HG03439 (cell line): ENCODE results near the gene OXCT2.
"Not testable (repeated sequence)": the region's sequence is repeated elsewhere in the genome, so short reads cannot be mapped to it uniquely, and the experiment has no call there.

Source experiments
- ATAC-seq: cut with Tn5 transposase; IDR thresholded peaks from one replicate; pipeline ENCODE4 v1.9.1; 2021; ENCODE audit warnings: mild to moderate bottlenecking, moderate library complexity; ENCODE audit not compliant: unreplicated experiment

OXCT2 gene

DNA sequence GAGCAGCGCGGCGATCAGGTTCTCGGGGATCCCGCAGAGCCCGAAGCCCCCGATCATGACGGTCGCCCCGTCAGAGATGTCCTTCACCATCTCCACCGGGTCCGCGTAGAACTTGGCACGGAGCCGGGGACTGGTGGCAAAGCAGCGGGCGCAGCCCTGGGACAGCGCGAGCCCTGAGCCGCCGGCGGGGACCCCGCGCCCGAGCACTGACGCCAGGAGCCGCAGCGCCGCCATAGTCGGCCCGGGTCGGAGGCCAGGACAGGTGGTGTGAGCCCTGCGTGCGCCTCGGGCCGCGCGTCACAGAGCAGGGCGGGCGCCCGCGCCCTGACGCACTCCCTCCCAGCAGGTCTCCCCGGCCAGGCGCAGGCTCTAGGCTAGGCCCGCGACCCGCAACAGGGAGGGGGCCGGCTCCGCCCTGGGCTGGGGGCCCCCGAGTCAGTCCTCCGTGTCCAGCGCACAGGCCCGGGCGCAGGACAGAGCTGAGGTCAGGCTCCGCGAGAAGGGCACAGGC lies at the start of gene OXCT2:
Gene OXCT2, minus strand, starts transcription at position 327 of the 511 bp plus-strand sequence. Its CDS starts 93 bp downstream, at position 234.
- not testable (repeated sequence) for ATAC-seq

DNA sequence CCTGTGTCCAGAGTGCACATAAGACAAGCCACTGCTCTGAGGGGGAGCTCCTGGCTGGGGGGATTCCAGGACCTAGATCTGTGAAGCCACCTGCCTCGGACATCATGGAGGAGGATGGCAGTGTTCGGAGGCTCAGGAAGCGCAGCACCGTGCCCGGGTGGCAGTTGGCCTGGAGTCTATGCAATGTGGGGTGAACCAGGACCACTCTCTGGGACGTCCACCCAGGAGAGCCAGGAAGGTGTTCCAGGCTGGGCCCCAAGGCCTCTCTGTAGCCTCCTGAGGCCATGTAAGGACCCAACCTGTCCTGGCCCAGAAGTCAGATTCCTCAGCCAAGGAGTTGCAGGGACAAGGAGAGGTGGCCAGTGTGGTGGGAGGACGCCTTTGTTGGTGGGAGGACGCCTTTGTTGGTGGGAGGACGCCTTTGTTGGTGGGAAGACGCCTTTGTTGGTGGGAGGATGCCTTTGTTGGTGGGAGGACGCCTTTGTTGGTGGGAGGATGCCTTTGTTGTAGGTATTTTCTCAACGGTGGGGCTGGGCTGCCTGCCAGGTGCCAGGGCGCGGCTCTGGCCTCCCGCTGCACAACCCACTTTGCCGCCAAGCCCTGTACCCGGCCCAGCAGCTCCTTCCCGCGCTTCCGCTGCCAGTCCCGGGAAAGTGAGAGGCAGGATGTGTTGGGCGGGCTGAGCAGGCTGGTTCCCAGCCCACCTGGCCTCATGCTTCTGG lies 48.1 kb upstream of the OXCT2 start:
- no peak for ATAC-seq

DNA sequence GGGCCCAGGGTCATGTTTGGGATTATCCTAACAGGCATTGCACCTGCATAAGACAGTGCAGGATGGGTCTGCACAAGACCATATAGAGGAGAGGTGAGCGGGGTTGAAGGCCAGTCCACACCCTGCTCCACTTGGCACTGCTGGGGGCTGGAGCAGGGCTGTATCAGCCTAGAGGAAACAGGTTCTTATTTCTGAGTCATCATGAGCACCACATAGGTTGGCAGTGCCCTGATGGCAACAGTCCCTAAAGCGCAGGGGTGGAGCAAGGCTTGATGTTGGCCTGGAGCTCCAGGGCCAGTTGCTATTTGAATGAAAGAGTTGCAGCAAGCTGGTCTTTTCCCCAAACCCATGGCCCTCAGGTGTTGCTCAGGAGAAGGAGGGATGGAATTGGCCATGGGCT lies 47.3 kb upstream of the OXCT2 start:
- ATAC-seq, result no peak

DNA sequence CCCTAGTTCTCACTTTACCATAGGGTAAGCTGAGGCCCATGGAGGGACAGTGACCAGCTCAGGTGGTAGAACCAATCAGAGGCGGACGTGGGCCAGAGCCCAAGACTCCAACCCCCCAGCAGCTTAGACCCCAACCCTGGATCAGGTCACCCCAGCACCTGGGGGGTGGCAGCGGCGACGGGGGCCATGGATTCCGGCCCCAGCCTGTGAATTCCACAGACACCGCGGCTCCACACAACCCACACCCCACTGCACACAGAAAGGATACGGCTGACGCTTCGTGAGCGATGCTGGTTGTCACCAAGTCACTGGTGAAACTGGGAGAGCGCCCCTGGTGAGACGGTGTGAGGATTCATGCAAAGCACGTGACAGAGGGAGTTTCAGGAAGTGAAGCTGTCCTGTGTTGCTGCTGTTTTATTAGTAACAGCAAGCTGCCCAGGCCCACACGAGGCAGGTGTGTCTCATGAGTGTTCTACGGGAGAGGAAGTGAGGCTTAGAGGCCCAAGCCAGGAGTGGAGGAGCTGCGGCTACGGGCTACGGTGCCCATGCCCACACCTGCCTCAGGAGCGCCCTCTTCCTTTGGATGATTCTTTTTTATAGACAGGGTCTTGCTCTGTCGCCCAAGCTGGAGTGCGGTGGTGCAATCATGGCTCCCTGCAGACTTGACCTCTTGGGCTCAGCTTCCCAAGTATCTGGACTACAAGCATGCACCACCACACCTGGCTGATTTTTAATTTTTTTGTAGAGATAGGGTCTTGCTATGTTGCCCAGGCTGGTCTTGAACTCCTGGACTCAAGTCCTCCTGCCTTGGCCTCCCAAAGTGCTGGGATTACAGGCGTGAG lies 46.2 kb upstream of the OXCT2 start:
- ATAC-seq, result peak; percentile 82

DNA sequence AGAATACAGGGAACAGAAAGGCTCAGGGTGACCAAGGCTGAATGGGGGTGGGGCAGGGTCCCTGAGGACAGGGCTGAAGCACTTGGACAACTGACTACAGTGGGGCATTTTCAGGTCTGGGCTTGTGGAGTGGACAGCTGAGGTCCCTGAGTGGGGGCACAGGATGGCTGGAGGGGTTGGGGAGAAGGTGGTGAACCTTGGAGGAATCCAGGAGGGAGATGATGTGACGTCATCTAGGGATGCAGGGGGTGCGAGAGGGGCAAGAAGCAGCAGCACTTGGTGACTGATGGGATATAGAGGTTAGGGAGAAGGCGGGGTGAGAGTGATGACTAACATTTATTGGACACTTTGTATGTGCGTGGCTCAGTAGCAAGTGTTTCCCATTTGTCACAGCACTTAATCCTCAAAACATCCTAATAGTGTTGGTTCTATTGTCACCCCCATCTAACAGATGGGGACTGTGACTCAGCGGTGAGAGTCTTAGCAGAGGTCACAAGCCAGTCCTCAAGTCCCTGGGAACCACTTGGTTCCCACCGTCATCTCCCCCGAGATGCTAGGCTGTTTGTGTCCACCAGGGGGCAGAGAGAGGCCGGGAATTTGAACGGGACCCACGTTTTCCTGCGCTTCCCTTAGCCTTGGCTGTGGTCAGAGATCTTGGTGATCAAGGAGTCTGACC lies 45.4 kb upstream of the OXCT2 start:
- peak; percentile 44 for ATAC-seq

DNA sequence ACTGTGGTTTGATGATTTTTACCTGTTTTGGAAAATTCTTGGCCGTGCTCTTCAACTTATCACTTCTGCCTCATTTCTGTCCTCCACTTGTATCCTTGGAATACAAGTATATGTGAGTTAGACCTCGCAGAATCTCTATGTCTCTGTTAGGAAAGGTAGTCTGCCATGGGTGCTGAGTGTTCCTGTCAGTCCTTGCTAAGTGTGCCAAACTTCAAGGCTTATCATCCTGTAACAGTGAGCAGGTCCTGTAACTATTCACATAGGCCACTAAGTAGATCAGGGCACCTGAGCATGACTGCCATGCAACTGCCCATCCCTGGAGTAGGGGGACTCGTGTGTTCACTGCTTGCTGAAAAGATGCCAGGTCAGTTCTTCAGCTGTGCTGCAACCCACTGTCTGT lies 41.8 kb upstream of the OXCT2 start:
- ATAC-seq, result no peak

DNA sequence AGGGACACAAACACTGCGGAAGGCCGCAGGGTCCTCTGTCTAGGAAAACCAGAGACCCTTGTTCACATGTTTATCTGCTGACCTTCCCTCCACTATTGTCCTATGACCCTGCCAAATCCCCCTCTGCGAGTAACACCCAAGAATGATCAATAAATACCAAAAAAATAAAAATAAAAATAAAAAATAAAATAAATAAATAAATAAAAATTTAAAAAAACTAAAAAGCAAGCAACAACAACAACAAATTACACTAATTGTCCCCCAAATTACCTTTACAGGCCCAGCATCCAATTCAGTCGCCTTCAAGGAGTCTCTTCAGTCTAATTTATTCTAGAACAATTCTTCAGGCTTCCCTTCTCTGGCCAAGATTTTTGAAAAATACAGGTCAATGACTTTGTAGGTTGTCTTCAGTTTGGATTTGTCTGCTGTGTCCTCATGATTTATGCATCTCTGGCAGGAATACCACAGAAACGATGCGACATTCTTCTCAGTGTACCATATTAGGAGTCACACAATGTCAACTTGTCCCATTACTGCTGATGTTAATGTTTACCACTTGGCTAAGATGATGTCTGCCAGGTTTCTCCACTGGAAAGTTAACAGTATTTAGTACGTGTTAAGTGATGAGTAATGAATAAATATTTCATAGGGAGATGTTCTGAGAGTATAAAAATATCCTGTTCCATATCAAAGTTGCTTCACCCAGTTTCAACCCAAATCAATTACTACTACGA lies 37.8 kb upstream of the OXCT2 start:
- no peak for ATAC-seq

DNA sequence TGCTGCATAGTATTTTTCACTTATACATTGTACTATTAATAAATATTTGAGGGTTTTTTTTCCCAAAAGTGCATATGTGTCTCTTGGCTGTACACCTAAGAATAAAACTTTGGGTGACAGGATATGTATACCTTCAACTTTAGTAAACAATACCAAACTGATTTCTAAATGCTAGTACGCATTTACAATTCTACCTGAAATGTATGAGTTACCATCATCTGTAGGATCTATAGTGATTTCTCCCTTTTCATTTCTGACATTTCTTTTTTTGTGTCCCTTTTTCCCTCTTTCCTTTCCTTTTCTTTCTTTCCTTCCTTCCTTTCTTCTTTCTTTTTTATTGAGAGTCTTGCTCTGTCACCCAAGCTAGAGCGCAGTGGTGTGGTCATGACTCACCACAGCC lies 34.2 kb upstream of the OXCT2 start:
- no peak for ATAC-seq

DNA sequence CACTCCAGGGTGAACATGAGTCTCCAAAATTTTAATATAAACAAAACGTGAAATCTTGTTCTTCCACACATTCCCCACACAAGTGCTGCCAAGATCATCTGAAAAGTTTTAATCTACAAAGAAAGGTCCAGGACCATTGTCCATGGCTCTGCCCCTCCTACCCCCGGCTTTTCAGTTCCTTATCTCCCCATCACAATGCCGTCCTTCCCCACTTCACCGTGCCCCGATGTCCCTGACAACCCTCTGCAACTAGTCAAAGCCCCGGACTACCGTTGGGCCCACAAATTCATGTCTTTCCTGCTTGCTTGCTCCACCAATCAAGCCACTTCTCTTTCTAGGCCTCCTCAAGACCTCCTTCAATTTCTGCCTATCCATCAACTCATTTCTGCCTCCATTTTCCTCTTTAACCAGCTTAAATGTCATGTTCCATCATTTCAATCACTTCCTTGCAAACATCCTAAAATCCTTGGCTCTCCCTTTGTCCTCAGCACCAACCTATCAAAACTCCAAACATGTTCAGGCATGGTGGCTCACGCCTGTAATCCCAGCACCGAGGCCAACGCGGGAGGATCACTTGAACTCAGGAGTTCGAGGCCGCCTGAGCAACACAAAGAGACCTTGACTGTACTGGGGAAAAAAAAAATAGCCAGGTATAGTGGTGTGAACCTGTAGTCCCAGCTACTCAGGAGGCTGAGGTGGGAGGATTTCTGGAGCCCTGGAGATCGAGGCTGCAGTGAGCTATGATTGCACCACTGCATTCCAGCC lies 31.5 kb upstream of the OXCT2 start:
- no peak for ATAC-seq

DNA sequence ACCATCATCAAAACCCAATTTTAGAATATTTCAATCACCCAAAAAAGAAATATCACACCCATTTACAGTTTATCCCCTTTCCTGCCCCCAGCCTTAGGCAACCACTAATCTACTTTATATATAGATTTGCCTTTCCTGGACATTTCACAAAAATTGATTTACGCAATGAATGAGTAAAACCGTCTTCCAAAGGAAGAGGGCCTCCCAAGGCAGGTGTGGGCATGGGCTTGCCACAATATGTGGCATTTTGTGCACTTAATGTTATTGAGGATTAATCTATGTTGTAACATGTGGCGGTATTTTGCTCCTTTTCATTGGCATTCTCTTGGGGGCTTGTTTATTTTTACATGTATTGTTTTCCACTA lies 29.3 kb upstream of the OXCT2 start:
- no peak for ATAC-seq

DNA sequence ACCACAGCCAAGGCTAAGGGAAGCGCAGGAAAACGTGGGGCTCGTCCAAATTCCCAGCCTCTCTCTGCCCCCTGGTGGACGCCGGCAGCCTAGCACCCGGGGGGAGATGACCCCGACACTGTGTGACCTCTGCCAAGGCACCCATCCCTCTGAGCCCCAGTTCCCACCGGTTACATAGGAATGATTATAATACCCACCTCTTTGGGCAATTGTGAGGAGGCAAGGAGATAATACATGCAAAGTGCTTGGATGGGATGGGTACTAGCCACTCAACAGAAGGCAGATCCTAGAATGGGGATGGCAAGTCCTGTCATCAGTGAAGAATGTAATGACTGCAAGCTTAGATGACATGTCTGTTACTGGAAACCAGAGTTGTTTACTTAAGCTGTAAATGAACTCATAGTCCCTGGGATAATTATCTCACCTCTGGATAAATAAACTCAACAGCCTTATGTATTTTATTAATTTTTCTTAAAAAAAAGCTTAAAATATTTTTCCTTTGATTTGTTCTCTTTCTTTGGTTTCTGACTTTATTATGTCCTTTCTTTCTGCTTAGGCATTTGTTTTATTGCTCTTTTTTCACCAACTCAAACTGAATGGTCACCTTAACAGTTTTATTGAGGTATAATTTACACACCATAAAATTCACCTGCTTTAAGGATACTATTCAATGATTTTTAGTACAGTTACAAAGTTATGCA lies 28.8 kb upstream of the OXCT2 start:
- peak; percentile 51 for ATAC-seq

DNA sequence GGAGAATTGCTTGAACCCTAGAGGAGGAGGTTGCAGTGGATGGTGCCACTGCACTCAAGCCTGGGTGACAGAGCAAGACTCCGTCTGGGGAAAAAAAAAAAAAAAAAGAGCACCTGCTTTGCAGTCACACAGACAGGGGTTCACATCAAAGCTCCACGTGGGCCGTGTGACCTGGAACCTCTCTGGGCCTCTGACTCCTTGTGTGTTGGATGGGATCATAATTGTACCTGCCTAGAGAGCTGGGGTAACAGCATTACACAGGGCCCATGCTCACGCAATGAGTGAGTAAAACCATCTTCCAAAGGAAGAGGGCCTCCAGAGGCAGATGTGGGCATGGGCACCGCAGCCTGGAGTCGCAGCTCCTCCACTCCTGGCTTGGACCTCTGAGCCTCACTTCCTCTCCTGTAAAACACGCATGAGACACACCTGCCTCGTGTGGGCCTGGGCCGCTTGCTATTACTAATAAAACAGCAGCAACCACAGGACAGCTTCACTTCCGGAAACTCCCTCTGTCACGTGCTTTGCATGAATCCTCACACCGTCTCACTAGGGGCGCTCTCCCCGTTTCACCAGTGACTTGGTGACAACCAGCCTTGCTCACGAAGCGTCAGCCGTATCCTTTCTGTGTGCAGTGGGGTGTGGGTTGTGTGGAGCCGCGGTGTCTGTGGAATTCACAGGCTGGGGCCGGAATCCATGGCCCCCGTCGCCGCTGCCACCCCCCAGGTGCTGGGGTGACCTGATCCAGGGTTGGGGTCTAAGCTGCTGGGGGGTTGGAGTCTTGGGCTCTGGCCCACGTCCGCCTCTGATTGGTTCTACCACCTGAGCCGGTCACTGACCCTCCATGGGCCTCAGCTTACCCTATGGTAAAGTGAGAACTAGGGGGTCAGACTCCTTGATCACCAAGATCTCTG lies 28.0 kb upstream of the OXCT2 start:
- ATAC-seq, result peak; percentile 83

DNA sequence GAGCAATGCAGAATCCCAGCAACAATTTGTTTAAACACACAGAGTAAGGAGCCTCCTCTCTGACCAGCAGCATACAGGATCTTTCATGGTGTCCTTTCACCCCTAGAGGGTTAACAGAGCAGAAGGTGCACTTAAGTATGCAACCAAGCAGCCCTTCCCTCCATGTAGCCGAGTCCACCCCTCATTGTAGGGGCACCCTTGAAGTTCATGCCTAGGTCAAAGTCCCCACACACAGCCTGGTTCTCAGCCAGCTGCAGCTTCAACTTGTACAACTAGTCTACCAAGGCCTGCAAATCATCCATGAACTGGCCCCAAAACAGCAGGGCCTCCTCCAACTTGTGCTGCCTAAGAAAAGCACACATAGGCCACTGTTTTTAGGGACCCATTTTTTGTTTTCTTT lies 24.5 kb upstream of the OXCT2 start:
- no peak for ATAC-seq

DNA sequence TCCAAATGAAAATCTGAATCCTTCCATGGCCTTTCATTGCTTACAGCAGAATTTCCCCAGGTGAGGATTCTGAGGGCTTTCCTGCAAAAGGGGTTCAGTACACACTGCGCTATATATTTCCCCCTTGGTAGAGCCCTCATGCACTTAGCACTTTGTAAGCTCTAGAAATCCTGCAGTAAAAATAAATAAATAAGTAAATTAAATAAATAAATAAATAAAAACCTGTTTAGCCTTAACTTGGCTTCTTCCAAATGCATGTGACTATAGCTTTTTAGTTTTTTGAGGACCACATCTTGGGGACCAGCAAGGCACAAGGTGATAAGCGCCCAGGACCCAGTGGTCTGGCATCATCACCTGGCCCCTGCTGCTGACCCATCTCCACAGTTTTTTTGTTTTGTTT lies 20.7 kb upstream of the OXCT2 start:
- ATAC-seq, result no peak

DNA sequence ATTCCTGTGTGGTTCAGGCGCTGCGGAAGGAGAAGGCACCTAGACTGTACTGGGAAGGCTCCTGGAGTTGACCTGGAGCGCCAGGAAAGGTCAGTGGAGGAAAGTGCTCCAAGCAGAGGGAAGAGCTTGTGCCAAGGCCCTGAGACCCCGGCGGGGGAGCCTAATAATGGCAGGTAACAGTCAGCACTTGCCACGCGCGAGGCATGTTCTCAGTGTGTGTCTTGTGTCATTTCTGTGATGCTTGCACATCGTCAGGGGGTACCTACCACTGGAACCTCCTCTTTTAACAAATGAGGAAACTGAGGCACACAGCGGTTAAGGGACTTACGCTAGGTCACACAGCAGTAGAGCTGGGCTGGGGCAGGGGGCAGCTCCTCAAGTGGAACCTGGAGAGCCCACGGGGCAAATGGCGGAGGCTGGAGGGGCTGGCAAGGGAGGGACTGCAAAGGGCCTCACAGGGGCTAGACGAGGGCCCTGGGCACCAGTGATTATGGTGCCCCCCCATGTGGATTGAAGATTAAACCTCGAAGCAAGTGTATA lies 18.5 kb upstream of the OXCT2 start:
- no peak for ATAC-seq

DNA sequence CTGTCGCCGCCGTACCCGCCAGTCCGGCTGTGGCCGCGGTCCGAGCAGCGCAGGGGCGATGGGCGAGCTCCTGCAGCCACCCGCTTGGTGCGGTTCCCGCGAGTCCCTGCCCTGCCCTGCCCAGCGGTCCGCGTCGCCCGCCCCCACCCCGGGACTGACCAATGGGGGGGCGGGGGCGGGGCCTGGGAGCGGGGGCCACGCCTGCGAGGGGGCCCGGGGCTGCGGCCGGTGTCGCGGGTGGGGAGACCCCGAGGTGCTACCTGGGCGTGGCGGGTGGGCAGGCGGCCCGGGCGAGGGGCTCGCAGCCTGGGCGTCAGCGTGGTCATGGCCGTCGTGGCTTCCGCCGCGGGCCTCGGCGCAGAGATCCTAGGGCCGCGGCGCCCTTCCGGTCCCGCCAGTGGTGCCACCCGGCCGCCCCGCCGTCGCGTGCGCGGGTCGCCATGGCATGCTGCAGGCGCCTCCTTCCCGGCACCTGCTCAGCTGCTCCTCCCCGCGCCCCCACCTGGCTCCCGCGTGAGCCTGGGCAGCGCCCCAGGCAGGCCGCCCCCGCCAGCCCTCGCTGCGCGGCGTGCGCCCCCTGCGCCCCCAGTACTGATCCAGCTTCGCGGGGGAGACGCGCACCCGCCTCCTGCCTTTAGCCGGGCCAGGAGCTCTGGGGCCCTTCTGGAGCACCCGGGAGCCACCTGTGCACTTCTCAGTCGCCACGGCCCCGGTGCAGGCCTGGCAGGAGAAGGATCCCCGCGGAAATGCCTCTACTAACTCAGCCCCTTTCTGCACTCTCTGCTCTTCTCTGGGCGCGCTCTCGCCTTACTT lies 17.8 kb upstream of the OXCT2 start, which contains the start of gene BMP8B:
Gene BMP8B, minus strand, starts transcription at position 108 of the 813 bp plus-strand sequence. CDS start 380 bp downstream, outside the sequence.
- ATAC-seq, result peak; percentile 61

DNA sequence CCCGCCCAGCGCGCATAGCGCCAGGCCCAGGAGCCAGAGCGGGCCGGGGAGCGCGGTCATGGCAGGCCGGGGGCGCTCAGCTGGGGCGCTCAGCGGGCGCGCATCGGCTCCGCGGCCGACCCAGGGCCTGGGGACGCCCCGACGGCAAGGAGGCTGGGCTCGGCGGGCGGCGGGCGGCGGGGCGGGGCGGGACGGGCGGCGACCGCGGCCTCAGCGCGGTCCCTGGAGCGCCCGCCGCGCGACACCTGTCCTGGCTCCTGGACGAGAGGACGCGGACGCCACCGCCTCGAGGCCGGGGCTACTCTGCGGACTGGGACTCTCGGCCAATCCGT lies 17.2 kb upstream of the OXCT2 start:
- peak; percentile 3 for ATAC-seq
